Common myeloid progenitor, CD34-positive (primary cell): Measurements from ENCODE around the gene DCLK1.

ENCODE experiments used
- CTCF ChIA-PET: fragments of 350-600 bp; sonication (Branson Sonifier 250); formaldehyde crosslinking; loops from one replicate; lab custom pipeline; 2021; ENCODE audit warnings: antibody characterized with exemption; lab: Charles Lee
- POLR2A ChIA-PET: fragments of 350-600 bp; sonication (Branson Sonifier 250); formaldehyde crosslinking; loops from one replicate; lab custom pipeline; 2021; ENCODE audit warnings: antibody characterized with exemption; lab: Charles Lee
- DNase-seq, 3 donors: peaks; one replicate each; pipeline versions ENCODE4 v3.0.0 to v3.0.0-alpha.2; 2013
- H3K27ac ChIP-seq, 2 experiments: 1 replicate in 1 of 2; 2 replicates in 1 of 2; pipeline ENCODE4 v1.7.0; 2013; ENCODE audit warnings: inconsistent platforms in 2 of 2, low read length in 2 of 2, mild to moderate bottlenecking in 2 of 2, low read depth in 1 of 2, moderate library complexity in 1 of 2; ENCODE audit not compliant: severe bottlenecking in 2 of 2, insufficient read depth in 1 of 2, poor library complexity in 1 of 2
- H3K27me3 ChIP-seq, 5 experiments: replicated peaks in 2 of 5; 1 replicate in 3 of 5; 2 replicates in 2 of 5; pipeline versions ENCODE4 v1.6.1 to v1.7.0; 2013; ENCODE audit warnings: low read length in 4 of 5, mild to moderate bottlenecking in 2 of 5, moderate library complexity in 2 of 5, inconsistent platforms in 1 of 5; ENCODE audit not compliant: insufficient read depth in 5 of 5, control insufficient read depth in 4 of 5
- H3K36me3 ChIP-seq, 4 experiments: 1 replicate in 2 of 4; 2 replicates in 2 of 4; pipeline versions ENCODE4 v1.6.1 to v1.7.0; 2013; ENCODE audit warnings: low read length in 3 of 4, control low read depth in 1 of 4, mild to moderate bottlenecking in 1 of 4; ENCODE audit not compliant: control insufficient read depth in 4 of 4, insufficient read depth in 4 of 4
- H3K4me1 ChIP-seq, 4 experiments: 1 replicate in 3 of 4; 2 replicates in 1 of 4; pipeline versions ENCODE4 v1.6.1 to v1.7.1; 2013; ENCODE audit warnings: low read length in 3 of 4, mild to moderate bottlenecking in 3 of 4, control low read depth in 1 of 4, inconsistent platforms in 1 of 4, moderate library complexity in 1 of 4; ENCODE audit not compliant: control insufficient read depth in 4 of 4, insufficient read depth in 4 of 4; ENCODE audit errors: control extremely low read depth in 1 of 4
- H3K4me3 ChIP-seq, 7 experiments: 1 replicate in 4 of 7; 2 replicates in 3 of 7; pipeline versions ENCODE4 v1.5.1 to v1.7.0; 2013; ENCODE audit warnings: mild to moderate bottlenecking in 7 of 7, low read length in 6 of 7, moderate library complexity in 6 of 7, inconsistent platforms in 2 of 7, low read depth in 2 of 7, control low read depth in 1 of 7; ENCODE audit not compliant: insufficient read depth in 4 of 7, control insufficient read depth in 1 of 7; ENCODE audit errors: extremely low read depth in 1 of 7
- H3K9me3 ChIP-seq, 5 experiments: 1 replicate in 4 of 5; 2 replicates in 1 of 5; pipeline versions ENCODE4 v1.6.1 to v1.7.1; 2013; ENCODE audit warnings: low read length in 4 of 5, mild to moderate bottlenecking in 2 of 5, inconsistent platforms in 1 of 5, low read depth in 1 of 5, moderate library complexity in 1 of 5; ENCODE audit not compliant: control insufficient read depth in 4 of 5, insufficient read depth in 2 of 5; ENCODE audit errors: control extremely low read depth in 1 of 5
- WGBS: methylation state at CpG from one replicate; pipeline ENCODE4 v1.1.5; 2013; ENCODE audit not compliant: insufficient coverage; 5-methylcytosine and 5-hydroxymethylcytosine counted together

Gene DCLK1

DNA sequence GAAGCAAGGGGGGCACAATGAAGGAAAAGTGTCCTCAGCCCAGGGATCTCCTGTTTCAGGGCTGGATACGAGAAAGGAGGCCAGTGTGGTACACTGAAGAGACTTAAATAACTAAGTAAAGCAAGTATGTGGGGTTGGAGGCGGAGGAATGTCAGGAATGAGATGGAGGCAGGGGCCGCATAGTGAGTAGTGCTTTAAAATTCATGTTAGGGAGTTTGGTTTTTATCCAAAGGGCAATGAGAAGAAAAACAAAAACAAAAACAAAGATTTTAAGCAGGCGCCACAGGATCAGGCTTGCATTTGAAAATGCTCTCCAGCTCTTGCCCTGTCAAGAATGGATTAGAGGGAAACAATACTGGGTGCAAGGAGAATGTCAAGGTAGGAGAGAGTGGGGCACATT lies 273.4 kb downstream of the DCLK1 start:
- POLR2A ChIA-PET: no interaction called here
- DNase-seq: no peak
- CTCF ChIA-PET: no interaction called here
- H3K27me3 ChIP-seq: peaks cover 10 to 53% (median 17%) of the 10 kb centered on the region in 5 experiments
- H3K27ac ChIP-seq: no peak overlapping the region
- H3K4me3 ChIP-seq: no peak overlapping the region
- H3K36me3 ChIP-seq: no peaks in the 10 kb centered on the region
- WGBS: 80% methylated on average over 4 of the region's 4 CpGs
- peaks cover 0 to 3% (median 0%) of the 10 kb centered on the region in 5 experiments for H3K9me3 ChIP-seq
- H3K4me1 ChIP-seq: no peaks in the 10 kb centered on the region

DNA sequence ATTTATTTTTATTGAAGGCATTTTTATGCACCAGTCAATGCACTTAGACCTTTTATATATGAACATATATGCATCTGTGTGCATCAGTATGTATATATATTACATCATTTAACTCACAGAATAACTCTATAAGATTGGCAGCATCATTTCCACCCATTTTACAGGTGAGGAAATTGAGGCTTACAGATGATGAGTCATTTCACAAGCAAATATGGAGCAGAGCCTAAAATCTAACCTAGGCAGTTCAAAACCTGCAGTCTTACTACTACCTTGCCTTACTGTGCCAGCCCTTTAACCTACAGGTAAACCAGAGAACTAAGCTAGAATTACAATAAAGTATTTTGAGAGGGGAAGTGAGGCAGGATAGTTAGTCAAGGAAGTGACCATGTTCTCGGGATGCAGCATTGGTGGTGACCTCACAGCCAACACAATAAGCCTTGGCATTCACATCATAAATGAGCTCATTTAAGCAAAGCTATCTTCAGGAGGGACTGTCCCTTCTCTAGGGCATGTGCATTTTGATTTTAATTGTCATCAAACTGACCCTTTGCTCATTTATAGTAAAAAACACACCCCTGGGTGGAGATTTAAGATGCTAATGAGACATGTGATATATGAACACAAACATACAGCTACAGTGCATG lies 274.3 kb downstream of the DCLK1 start:
- H3K36me3 ChIP-seq: no peaks in the 10 kb centered on the region
- H3K27ac ChIP-seq: no peak overlapping the region
- no peak overlapping the region for H3K4me3 ChIP-seq
- CTCF ChIA-PET: no interaction called here
- H3K9me3 ChIP-seq: peaks cover 0 to 3% (median 0%) of the 10 kb centered on the region in 5 experiments
- POLR2A ChIA-PET: no interaction called here
- peaks cover 10 to 53% (median 17%) of the 10 kb centered on the region in 5 experiments for H3K27me3 ChIP-seq
- no peak for DNase-seq
- no peaks in the 10 kb centered on the region for H3K4me1 ChIP-seq
- WGBS: no CpG with 5 or more reads among the region's 1 CpG

DNA sequence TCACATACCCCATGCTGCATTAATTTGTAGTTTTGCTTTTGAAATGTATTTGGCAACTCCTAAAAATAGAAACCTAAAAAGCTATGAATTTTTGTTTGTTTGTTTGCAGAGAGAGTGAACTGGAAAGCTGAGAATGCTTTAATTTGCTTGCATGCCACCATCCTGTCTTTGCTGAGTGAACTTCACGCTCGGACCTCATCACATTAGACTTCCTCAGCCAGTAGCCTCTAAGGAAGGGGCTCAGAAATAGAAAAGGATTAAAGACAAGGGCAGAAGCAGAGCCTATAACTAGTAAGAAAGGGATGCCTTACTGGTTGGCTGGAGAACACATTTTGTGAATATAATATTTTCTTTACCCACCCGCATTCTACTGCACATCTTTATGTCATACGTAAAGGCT lies 275.1 kb downstream of the DCLK1 start:
- Histone ChIP-seq H3K27me3 (peaks cover 10 to 53% (median 17%) of the 10 kb centered on the region in 5 experiments), H3K9me3 (peaks cover 0 to 3% (median 0%) of the 10 kb centered on the region in 5 experiments), H3K36me3 (no peaks in the 10 kb centered on the region), H3K4me3 (no peak overlapping the region), H3K27ac (no peak overlapping the region), H3K4me1 (no peaks in the 10 kb centered on the region)
- POLR2A ChIA-PET: no interaction called here
- DNase-seq: no peak
- WGBS: 44% methylated on average over 2 of the region's 4 CpGs
- CTCF ChIA-PET: no interaction called here

- ChIA-PET CTCF (no interaction called here), POLR2A (no interaction called here)
- H3K4me3 ChIP-seq: no peak overlapping the region
- 7% methylated on average over 9 of the region's 12 CpGs for WGBS
- no peak for DNase-seq
- peaks cover 0 to 3% (median 0%) of the 10 kb centered on the region in 5 experiments for H3K9me3 ChIP-seq
- no peaks in the 10 kb centered on the region for H3K36me3 ChIP-seq
- no peaks in the 10 kb centered on the region for H3K4me1 ChIP-seq
- H3K27me3 ChIP-seq: peaks cover 10 to 55% (median 17%) of the 10 kb centered on the region in 5 experiments
- no peak overlapping the region for H3K27ac ChIP-seq
Observed at GRCh38 chr13:35855531-35856019, 275.6 kb downstream of the DCLK1 start.

DNA sequence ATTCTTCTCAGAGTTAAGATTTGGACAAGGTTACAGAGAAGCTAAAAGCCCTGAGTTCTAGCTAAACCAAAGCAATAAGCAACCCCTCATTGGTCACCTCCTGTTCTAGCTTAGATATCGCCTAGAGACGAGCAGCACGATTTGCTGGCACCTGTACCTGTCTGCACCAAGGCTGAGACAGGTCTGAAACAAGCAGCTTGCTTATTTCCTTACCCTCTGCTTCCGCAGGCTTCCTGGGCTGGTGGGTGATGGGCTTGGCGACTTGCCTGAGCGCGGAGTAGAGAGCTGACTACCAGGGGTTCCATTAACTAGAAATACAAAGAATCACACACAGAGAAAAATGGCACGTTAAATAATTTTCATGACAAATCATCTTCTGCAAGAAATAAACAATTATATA lies 276.9 kb downstream of the DCLK1 start:
- 69% methylated on average over 8 of the region's 8 CpGs for WGBS
- Histone ChIP-seq H3K36me3 (no peaks in the 10 kb centered on the region), H3K27ac (no peak overlapping the region), H3K9me3 (peaks cover 0 to 3% (median 0%) of the 10 kb centered on the region in 5 experiments), H3K27me3 (peaks cover 10 to 52% (median 17%) of the 10 kb centered on the region in 5 experiments), H3K4me1 (no peaks in the 10 kb centered on the region), H3K4me3 (no peak overlapping the region)
- POLR2A ChIA-PET: no interaction called here
- CTCF ChIA-PET: no interaction called here
- DNase-seq: no peak

DNA sequence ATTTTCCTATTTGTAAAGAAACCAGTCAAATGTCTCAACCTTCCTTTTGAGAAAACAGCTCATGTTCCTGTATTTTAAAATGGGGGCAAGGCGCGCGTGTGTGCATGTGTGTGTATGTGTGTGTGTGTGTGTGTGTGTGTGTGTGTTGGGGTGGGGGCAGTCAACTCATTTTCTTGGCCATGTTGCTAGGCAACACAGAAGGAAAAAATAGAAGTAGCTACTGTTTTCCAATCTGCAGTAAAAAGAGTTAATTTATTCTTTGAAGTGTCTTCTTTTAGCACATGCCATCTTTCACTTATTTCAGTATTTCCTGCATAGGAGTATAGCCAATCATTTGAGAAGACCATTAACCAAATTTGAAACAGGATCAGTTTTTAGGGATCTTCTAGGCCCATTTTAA lies 279.3 kb downstream of the DCLK1 start:
- Histone ChIP-seq H3K4me1 (no peaks in the 10 kb centered on the region), H3K27me3 (peaks cover 4 to 36% (median 10%) of the 10 kb centered on the region in 5 experiments), H3K4me3 (no peak overlapping the region), H3K9me3 (peaks cover 0 to 1% (median 0%) of the 10 kb centered on the region in 5 experiments), H3K36me3 (no peaks in the 10 kb centered on the region), H3K27ac (no peak overlapping the region)
- POLR2A ChIA-PET: no interaction called here
- no peak for DNase-seq
- WGBS: 100% methylated on average over 3 of the region's 3 CpGs
- CTCF ChIA-PET: no interaction called here

- H3K36me3 ChIP-seq: no peaks in the 10 kb centered on the region
- peaks cover 4 to 31% (median 9%) of the 10 kb centered on the region in 5 experiments for H3K27me3 ChIP-seq
- H3K4me1 ChIP-seq: no peaks in the 10 kb centered on the region
- ChIA-PET POLR2A (no interaction called here), CTCF (no interaction called here)
- peaks cover 0 to 1% (median 0%) of the 10 kb centered on the region in 5 experiments for H3K9me3 ChIP-seq
- 100% methylated on average over 2 of the region's 5 CpGs for WGBS
- no peak overlapping the region for H3K27ac ChIP-seq
- no peak for DNase-seq
- no peak overlapping the region for H3K4me3 ChIP-seq
Observed at GRCh38 chr13:35851356-35851755, 279.8 kb downstream of the DCLK1 start.
